Measurements from ENCODE around the gene SLC25A14.

- TF ChIP-seq CTCF (IDR thresholded peaks at IDR 0.05), result peak; percentile 41 to 72 (median 51)
- no peak for TF ChIP-seq POLR2A (IDR thresholded peaks at IDR 0.05)
Measured at GRCh38 chrX:130393451-130394074, 53.8 kb downstream of the SLC25A14 start.
